Fibroblast of mammary gland (primary cell): ENCODE measurements around the gene CACNA1G.

Experiments used
- DNase-seq: peaks from one replicate; pipeline ENCODE4 v3.0.0-alpha.2; 2010; ENCODE audit warnings: low read depth
- H3K4me3 ChIP-seq: 2 replicates; pipeline ENCODE4 v1.5.1; 2011; ENCODE audit warnings: low read depth, mild to moderate bottlenecking, low read length, moderate library complexity; ENCODE audit not compliant: control insufficient read depth
- CTCF ChIP-seq: conservative IDR thresholded peaks from 2 replicates; pipeline ENCODE4 v1.5.1; 2011; ENCODE audit warnings: low read depth, low read length, inconsistent platforms; ENCODE audit not compliant: control insufficient read depth, insufficient read depth

Gene CACNA1G

GRCh38 chr17:50517504-50518383, 42.8 kb upstream of the CACNA1G start:
- no peak overlapping the region for H3K4me3 ChIP-seq
- no peak for TF ChIP-seq CTCF

GRCh38 chr17:50518384-50519023, 42.0 kb upstream of the CACNA1G start:
- no peak overlapping the region for H3K4me3 ChIP-seq
- TF ChIP-seq CTCF = no peak
- no peak for DNase-seq

More at GRCh38 chr17:50517504-50518383, 42.8 kb upstream of the CACNA1G start:
- DNase-seq = no peak

- H3K4me3 ChIP-seq = no peak overlapping the region
- TF ChIP-seq CTCF = no peak
- peak; percentile 44 for DNase-seq
Observed at GRCh38 chr17:50519141-50519834, 41.2 kb upstream of the CACNA1G start.

- TF ChIP-seq CTCF = no peak
- no peak for DNase-seq
- H3K4me3 ChIP-seq = no peak overlapping the region
Observed at GRCh38 chr17:50520483-50520882, 40.0 kb upstream of the CACNA1G start.

GRCh38 chr17:50521514-50521913, 39.0 kb upstream of the CACNA1G start:
- no peak for TF ChIP-seq CTCF
- no peak overlapping the region for H3K4me3 ChIP-seq
- DNase-seq = no peak

GRCh38 chr17:50522766-50523165, 37.7 kb upstream of the CACNA1G start:
- no peak for DNase-seq
- H3K4me3 ChIP-seq = no peak overlapping the region
- no peak for TF ChIP-seq CTCF
